PC-3 (cell line): ENCODE data around the gene GAL3ST3. TPM values are rescaled to one million over a fixed set of nuclear protein-coding genes. Genes with fewer than 3 reads are reported as not detected.
A peak's percentile ranks its signal among the peaks of the same experiment; 100 is the strongest.

ENCODE experiments used
- ATAC-seq: fragments of 200-7000 bp; cut with Tn5 transposase; 2 replicates; pipeline ENCODE4 v1.9.1; 2020; ENCODE audit warnings: mild to moderate bottlenecking, moderate library complexity
- BruUV-seq: library from RNA; stranded (reverse); fragments of 400-500 nt; replicated peaks from 2 replicates; lab custom pipeline; 2021; lab: Mats Ljungman, UMichigan
- CTCF ChIA-PET: fragments of 300-600 bp; sonication (Branson Sonifier 250); formaldehyde crosslinking; loops from one replicate; lab custom pipeline; 2022; ENCODE audit warnings: antibody characterized with exemption; lab: Charles Lee
- POLR2A ChIA-PET: fragments of 300-600 bp; sonication (Branson Sonifier 250); formaldehyde crosslinking; loops from one replicate; lab custom pipeline; 2022; ENCODE audit warnings: antibody characterized with exemption; ENCODE audit not compliant: unreplicated experiment; lab: Charles Lee
- DNase-seq: peaks from one replicate; pipeline ENCODE4 v3.0.0-alpha.2; 2015
- H2AFZ ChIP-seq: fragments of 300-600 bp; sonication (generic); 2 replicates; pipeline ENCODE4 v1.6.0; 2016; ENCODE audit warnings: antibody characterized with exemption, low read length
- H3F3A ChIP-seq: fragments of 300-600 bp; sonication (generic); one replicate; pipeline ENCODE4 v1.6.0; 2017; ENCODE audit warnings: antibody characterized with exemption, low read length, control low read depth, mild to moderate bottlenecking; ENCODE audit not compliant: unreplicated experiment
- H3K27ac ChIP-seq: fragments of 300-600 bp; sonication (generic); 2 replicates; pipeline ENCODE4 v1.5.1; 2016; ENCODE audit warnings: mild to moderate bottlenecking, low read length
- H3K27me3 ChIP-seq: fragments of 300-600 bp; sonication (generic); 2 replicates; pipeline ENCODE4 v1.6.1; 2016; ENCODE audit warnings: low read length, mixed read lengths
- H3K36me3 ChIP-seq: fragments of 300-600 bp; sonication (generic); 2 replicates; pipeline ENCODE4 v1.6.1; 2016; ENCODE audit warnings: low read depth, mixed run types, low read length, mixed read lengths
- H3K4me1 ChIP-seq: fragments of 300-600 bp; sonication (generic); 2 replicates; pipeline ENCODE4 v1.5.1; 2016; ENCODE audit warnings: low read length; ENCODE audit not compliant: insufficient read depth
- H3K4me2 ChIP-seq: fragments of 300-600 bp; sonication (generic); 2 replicates; pipeline ENCODE4 v1.6.0; 2016; ENCODE audit warnings: low read length
- H3K4me3 ChIP-seq: fragments of 300-600 bp; sonication (generic); 2 replicates; pipeline ENCODE4 v1.5.1; 2016; ENCODE audit warnings: mild to moderate bottlenecking, low read length, mixed read lengths
- H3K79me2 ChIP-seq: fragments of 300-600 bp; sonication (generic); 2 replicates; pipeline ENCODE4 v1.6.1; 2017; ENCODE audit warnings: low read length, mixed read lengths
- H3K9ac ChIP-seq: fragments of 300-600 bp; sonication (generic); 2 replicates; pipeline ENCODE4 v1.6.0; 2016; ENCODE audit warnings: mild to moderate bottlenecking, low read length
- H3K9me2 ChIP-seq: fragments of 300-600 bp; sonication (generic); replicated peaks from 2 replicates; pipeline ENCODE4 v1.6.1; 2016; ENCODE audit warnings: mixed run types, low read length, mixed read lengths
- H3K9me3 ChIP-seq: fragments of 300-600 bp; sonication (generic); 2 replicates; pipeline ENCODE4 v1.6.1; 2016; ENCODE audit warnings: low read length, mixed read lengths
- H4K20me1 ChIP-seq: fragments of 300-600 bp; sonication (generic); 2 replicates; pipeline ENCODE4 v1.6.1; 2016; ENCODE audit warnings: low read length, mixed read lengths
- CTCF ChIP-seq: fragments of 300-600 bp; sonication (generic); conservative IDR thresholded peaks from 2 replicates; pipeline ENCODE4 v1.5.1; 2017; ENCODE audit warnings: antibody characterized with exemption, low read depth, mild to moderate bottlenecking, low read length
- EZH2 ChIP-seq: fragments of 300-600 bp; sonication (generic); IDR thresholded peaks from one replicate; pipeline ENCODE4 v1.6.1; 2017; ENCODE audit warnings: antibody characterized with exemption, mild to moderate bottlenecking, low read length; ENCODE audit not compliant: unreplicated experiment
- EZH2phosphoT487 ChIP-seq: fragments of 300-600 bp; sonication (generic); IDR thresholded peaks from 2 replicates; pipeline ENCODE4 v1.6.1; 2018; ENCODE audit warnings: mild to moderate bottlenecking, antibody characterized with exemption, low read length, borderline replicate concordance
- intact Hi-C: fragments of 100-400 bp; cut with micrococcal nuclease; formaldehyde crosslinking; loops from 2 replicates; pipeline ENCODE4 v1.9.0; 2023
- total RNA-seq: library from RNA; depleted of rRNA; stranded (reverse); fragments of >200 nt; gene quantifications from 2 replicates; pipeline ENCODE4 v1.2.3, GENCODE V29; 2014

Gene GAL3ST3
- total RNA-seq, 1 experiment from 2014 or later, result not detected

GRCh38 chr11:66012946-66013761 is 35.8 kb downstream of the GAL3ST3 start:
- H3K4me3 ChIP-seq, result 0 out of 2 replicates have a peak overlapping the region, but pooled peaks have one; percentile 6
- ChIA-PET CTCF (no interaction called here), POLR2A (no interaction called here)
- H3K36me3 ChIP-seq, result no peaks in the 10 kb centered on the region
- intact Hi-C loops, result no loop called here
- H3K27me3 ChIP-seq, result no peaks in the 10 kb centered on the region
- H3K27ac ChIP-seq, result no peak overlapping the region
- no peaks in the 10 kb centered on the region for H3F3A ChIP-seq
- TF ChIP-seq EZH2phosphoT487 (no peak), EZH2 (no peak), CTCF (no peak)
- DNase-seq (peak; percentile 76), ATAC-seq (peak; percentile 7; the same call in 1 of the 2 replicates)
- no peak overlapping the region for H2AFZ ChIP-seq
- H4K20me1 ChIP-seq, result no peaks in the 10 kb centered on the region
- no peaks in the 10 kb centered on the region for H3K9me2 ChIP-seq
- peaks cover 48% of the 10 kb centered on the region for H3K4me1 ChIP-seq
- H3K79me2 ChIP-seq, result no peaks in the 10 kb centered on the region
- no TSS peak for BruUV-seq
- no peaks in the 10 kb centered on the region for H3K9me3 ChIP-seq
- no peak overlapping the region for H3K9ac ChIP-seq
- peak overlapping the region; percentile 45 for H3K4me2 ChIP-seq

GRCh38 chr11:66012371-66012945 is 36.5 kb downstream of the GAL3ST3 start:
- Histone ChIP-seq H3K27me3 (no peaks in the 10 kb centered on the region), H3K4me3 (peak overlapping the region; percentile 59), H3K9me2 (no peaks in the 10 kb centered on the region), H3K36me3 (no peaks in the 10 kb centered on the region), H3K4me1 (peaks cover 49% of the 10 kb centered on the region), H3K27ac (no peak overlapping the region), H3K9me3 (no peaks in the 10 kb centered on the region), H4K20me1 (no peaks in the 10 kb centered on the region), H3K9ac (no peak overlapping the region), H2AFZ (peak overlapping the region; percentile 75), H3F3A (no peaks in the 10 kb centered on the region), H3K4me2 (peak overlapping the region; percentile 84), H3K79me2 (no peaks in the 10 kb centered on the region)
- intact Hi-C loops, result no loop called here
- DNase-seq (no peak), ATAC-seq (no peak)
- POLR2A ChIA-PET, result no interaction called here
- no TSS peak for BruUV-seq
- TF ChIP-seq EZH2 (no peak), EZH2phosphoT487 (no peak; the same call in 1 of the 2 replicates), CTCF (no peak)
- CTCF ChIA-PET, result no interaction called here
